Activated T-cell treated with anti-CD3 and anti-CD28 coated beads, Interleukin-2, amount 50 U/mL, for 1 hour (primary cell): ENCODE results near the gene ABHD17B.
"Not testable (repeated sequence)": the region's sequence is repeated elsewhere in the genome, so short reads cannot be mapped to it uniquely, and the experiment has no call there.

Source experiments
- DNase-seq: peaks from one replicate; pipeline ENCODE4 v3.0.0-alpha.2; 2020

ABHD17B gene

GRCh38 chr9:71911061-71911907 lies at the start of gene ABHD17B, which contains the start of gene C9orf85:
Gene ABHD17B (minus strand): TSS chr9:71911193. CDS start chr9:71875080, 36,113 bp downstream.
Gene C9orf85 (plus strand): TSS chr9:71911639. CDS start chr9:71911735, 96 bp downstream.
- peak; percentile 93 for DNase-seq

- no peak for DNase-seq
Observed at GRCh38 chr9:71955300-71955915, 44.4 kb upstream of the ABHD17B start.

- DNase-seq, result not testable (repeated sequence)
Observed at GRCh38 chr9:71954652-71955051, 43.7 kb upstream of the ABHD17B start.

GRCh38 chr9:71944754-71945375 lies 33.9 kb upstream of the ABHD17B start:
- no peak for DNase-seq

GRCh38 chr9:71941998-71942567 lies 31.1 kb upstream of the ABHD17B start:
- no peak for DNase-seq

GRCh38 chr9:71941060-71941568 lies 30.1 kb upstream of the ABHD17B start:
- no peak for DNase-seq

GRCh38 chr9:71937898-71938297 lies 26.9 kb upstream of the ABHD17B start:
- no peak for DNase-seq

GRCh38 chr9:71937070-71937625 lies 26.2 kb upstream of the ABHD17B start:
- DNase-seq, result no peak

- DNase-seq, result no peak
Observed at GRCh38 chr9:71936066-71936465, 25.1 kb upstream of the ABHD17B start.

GRCh38 chr9:71931166-71931565 lies 20.2 kb upstream of the ABHD17B start:
- DNase-seq, result no peak

- DNase-seq, result no peak
Observed at GRCh38 chr9:71929791-71930440, 18.9 kb upstream of the ABHD17B start.

- no peak for DNase-seq
Observed at GRCh38 chr9:71929223-71929622, 18.2 kb upstream of the ABHD17B start.

GRCh38 chr9:71928806-71929205 lies 17.8 kb upstream of the ABHD17B start:
- no peak for DNase-seq

GRCh38 chr9:71928376-71928775 lies 17.4 kb upstream of the ABHD17B start:
- no peak for DNase-seq

GRCh38 chr9:71925834-71926233 lies 14.8 kb upstream of the ABHD17B start:
- no peak for DNase-seq

- no peak for DNase-seq
Observed at GRCh38 chr9:71924576-71924975, 13.6 kb upstream of the ABHD17B start.

GRCh38 chr9:71921190-71921814 lies 10.3 kb upstream of the ABHD17B start:
- no peak for DNase-seq

- DNase-seq, result no peak
Observed at GRCh38 chr9:71920456-71921189, 9.6 kb upstream of the ABHD17B start.

- no peak for DNase-seq
Observed at GRCh38 chr9:71918419-71918818, 7.4 kb upstream of the ABHD17B start.

- no peak for DNase-seq
Observed at GRCh38 chr9:71916834-71917534, 6.0 kb upstream of the ABHD17B start.
